Vagina (tissue), 2 donors: ENCODE results near the gene ARFIP1.

Experiments
- POLR2A ChIP-seq, 2 donors: fragments of 450-650 bp; IDR thresholded peaks; one replicate each; pipeline ENCODE4 v1.6.1; 2017; ENCODE audit warnings: antibody characterized with exemption in 2 of 2, mild to moderate bottlenecking in 2 of 2, moderate library complexity in 2 of 2
- POLR2AphosphoS5 ChIP-seq, 2 donors: sonication (generic); formaldehyde crosslinking; IDR thresholded peaks; one replicate each; pipeline ENCODE4 v1.9.0; 2017; ENCODE audit warnings: antibody characterized with exemption in 2 of 2, mild to moderate bottlenecking in 2 of 2, low read depth in 1 of 2; ENCODE audit not compliant: insufficient read depth in 1 of 2
- TF ChIP-seq, protein P1 (sequence below), 3 experiments: fragments of 450-650 bp in 2 of 3; fragments of 200-600 bp in 1 of 3; sonication (generic) in 1 of 3; IDR thresholded peaks; one replicate each; pipeline ENCODE4 v1.5.1; 2017 to 2019; ENCODE audit warnings: antibody characterized with exemption in 3 of 3, mild to moderate bottlenecking in 2 of 3, moderate library complexity in 2 of 3

- TF ChIP-seq, protein P1, sequence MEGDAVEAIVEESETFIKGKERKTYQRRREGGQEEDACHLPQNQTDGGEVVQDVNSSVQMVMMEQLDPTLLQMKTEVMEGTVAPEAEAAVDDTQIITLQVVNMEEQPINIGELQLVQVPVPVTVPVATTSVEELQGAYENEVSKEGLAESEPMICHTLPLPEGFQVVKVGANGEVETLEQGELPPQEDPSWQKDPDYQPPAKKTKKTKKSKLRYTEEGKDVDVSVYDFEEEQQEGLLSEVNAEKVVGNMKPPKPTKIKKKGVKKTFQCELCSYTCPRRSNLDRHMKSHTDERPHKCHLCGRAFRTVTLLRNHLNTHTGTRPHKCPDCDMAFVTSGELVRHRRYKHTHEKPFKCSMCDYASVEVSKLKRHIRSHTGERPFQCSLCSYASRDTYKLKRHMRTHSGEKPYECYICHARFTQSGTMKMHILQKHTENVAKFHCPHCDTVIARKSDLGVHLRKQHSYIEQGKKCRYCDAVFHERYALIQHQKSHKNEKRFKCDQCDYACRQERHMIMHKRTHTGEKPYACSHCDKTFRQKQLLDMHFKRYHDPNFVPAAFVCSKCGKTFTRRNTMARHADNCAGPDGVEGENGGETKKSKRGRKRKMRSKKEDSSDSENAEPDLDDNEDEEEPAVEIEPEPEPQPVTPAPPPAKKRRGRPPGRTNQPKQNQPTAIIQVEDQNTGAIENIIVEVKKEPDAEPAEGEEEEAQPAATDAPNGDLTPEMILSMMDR (IDR thresholded peaks at IDR 0.05) = no peak
- TF ChIP-seq POLR2A (IDR thresholded peaks at IDR 0.05) (no peak), POLR2AphosphoS5 (IDR thresholded peaks at IDR 0.05; ENCODE audit: insufficient read depth in 1 of 2, low read depth in 1 of 2) (no peak)
Measured at GRCh38 chr4:152943672-152944071, 163.9 kb downstream of the ARFIP1 start.
